HL-60/S4 treated with retinoic acid at 250 ng/mL for 4 days and 3 days (cell line): ENCODE results near the gene TRIM69.
"Not testable (repeated sequence)": the region's sequence is repeated elsewhere in the genome, so short reads cannot be mapped to it uniquely, and the experiment has no call there.

ENCODE experiments used
- in situ Hi-C: fragments of 300-500 bp; cut with MboI; formaldehyde crosslinking; loops from 2 replicates; pipeline ENCODE4 v1.7.0; 2022; ENCODE audit warnings: low sequenced_read_pairs

Gene TRIM69

DNA sequence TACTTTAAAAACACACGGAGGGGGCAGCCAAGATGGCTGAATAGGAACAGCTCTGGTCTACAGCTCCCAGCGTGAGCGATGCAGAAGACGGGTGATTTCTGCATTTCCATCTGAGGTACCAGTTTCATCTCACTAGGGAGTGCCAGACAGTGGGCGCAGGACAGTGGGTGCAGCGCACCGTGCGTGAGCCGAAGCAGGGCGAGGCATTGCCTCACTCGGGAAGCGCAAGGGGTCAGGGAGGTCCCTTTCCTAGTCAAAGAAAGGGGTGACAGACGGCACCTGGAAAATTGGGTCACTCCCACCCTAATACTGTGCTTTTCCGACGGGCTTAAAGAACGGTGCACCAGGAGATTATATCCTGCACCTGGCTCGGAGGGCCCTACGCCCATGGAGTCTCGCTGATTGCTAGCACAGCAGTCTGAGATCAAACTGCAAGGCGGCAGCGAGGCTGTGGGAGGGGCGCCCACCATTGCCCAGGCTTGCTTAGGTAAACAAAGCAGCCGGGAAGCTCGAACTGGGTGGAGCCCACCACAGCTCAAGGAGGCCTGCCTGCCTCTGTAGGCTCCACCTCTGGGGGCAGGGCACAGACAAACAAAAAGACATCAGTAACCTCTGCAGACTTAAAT, 3.0 kb downstream of the TRIM69 start:
- in situ Hi-C loops = not testable (repeated sequence)

GRCh38 chr15:44743454-44743853, 7.1 kb downstream of the TRIM69 start:
- in situ Hi-C loops = not testable (repeated sequence)

- in situ Hi-C loops = no loop called here
Measured at GRCh38 chr15:44753345-44753744, 17.0 kb downstream of the TRIM69 start.

- in situ Hi-C loops = no loop called here
Measured at GRCh38 chr15:44763187-44763586, 26.9 kb downstream of the TRIM69 start.

DNA sequence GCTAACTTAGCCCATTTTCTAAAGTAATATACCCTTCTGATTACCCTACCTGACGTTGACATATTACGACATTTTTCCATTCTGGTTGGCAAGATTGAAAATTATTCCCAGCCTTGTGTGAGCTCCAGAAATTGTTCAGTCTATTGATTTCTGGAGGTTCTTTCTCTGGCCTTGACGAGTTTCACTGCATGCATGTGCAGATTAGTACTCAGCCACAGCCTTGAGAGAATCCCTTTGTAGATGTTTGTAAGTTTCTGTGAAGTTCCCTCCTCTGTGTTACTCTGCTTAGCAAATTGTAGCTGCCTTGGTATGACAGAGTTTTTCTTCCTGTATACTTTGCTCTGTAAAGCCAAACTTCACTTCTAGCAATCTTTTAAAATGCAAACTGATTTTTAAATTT, 27.5 kb downstream of the TRIM69 start:
- in situ Hi-C loops = no loop called here

GRCh38 chr15:44765036-44765435, 28.7 kb downstream of the TRIM69 start:
- in situ Hi-C loops = no loop called here

DNA sequence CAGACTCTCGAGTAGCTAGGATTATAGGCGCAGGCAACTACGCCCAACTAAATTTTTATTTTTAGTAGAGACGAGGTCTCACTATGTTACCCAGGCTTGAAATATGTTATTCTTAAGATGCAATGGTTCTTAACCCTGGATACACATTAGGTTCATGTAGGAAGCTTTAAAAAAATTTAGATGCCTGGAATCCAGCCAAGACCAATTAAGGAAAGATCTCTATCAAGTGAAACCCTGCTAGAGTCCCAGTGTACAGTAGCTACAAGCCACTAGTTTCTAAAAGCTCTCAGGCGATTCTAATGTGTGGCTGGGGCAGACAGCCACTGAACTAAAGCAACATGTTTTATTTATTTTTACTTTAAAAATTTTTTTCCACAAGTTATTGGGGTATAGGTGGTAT, 33.2 kb downstream of the TRIM69 start:
- in situ Hi-C loops = no loop called here

- in situ Hi-C loops = not testable (repeated sequence)
Measured at GRCh38 chr15:44770715-44771114, 34.4 kb downstream of the TRIM69 start.

DNA sequence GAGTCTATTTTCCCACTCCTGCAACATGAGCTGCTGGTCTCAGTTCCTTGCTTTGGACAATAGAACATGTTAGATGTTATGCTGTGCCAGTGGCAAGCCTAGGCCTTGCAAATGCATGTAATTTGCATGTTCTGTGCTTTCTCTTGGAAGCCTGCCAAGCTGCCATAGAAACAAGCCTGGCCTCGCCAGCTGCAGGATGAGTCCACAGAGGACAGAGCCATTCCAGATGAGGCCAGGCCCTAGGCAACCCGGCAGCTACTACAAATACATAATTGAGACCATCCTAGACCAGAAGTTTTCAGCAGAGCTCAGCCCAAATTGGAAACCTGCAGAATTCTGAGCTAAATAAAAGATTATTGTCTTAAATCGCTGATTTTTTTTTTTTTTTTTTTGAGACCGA, 39.6 kb downstream of the TRIM69 start:
- in situ Hi-C loops = no loop called here

- in situ Hi-C loops = no loop called here
Measured at GRCh38 chr15:44779761-44780160, 43.4 kb downstream of the TRIM69 start.

DNA sequence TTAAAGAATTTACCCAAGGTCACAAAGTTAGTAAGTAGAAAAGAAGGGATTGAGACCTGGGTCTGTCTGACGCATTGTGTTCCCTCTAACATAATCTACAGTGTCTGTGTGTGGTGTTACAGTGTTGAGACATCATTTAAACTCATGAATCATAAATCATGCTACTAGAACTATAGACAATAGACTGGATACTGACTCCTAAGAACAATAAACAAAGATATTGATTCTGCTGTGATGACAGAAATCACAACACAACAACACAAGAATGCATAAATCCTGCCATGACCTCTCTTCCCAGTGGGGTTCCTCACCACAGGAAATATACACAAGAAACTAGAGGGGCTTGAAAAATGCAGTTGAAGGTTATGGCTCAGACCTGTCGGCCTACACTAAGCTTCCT, 44.3 kb downstream of the TRIM69 start:
- in situ Hi-C loops = no loop called here

GRCh38 chr15:44781128-44781810, 44.9 kb downstream of the TRIM69 start:
- in situ Hi-C loops = no loop called here

- in situ Hi-C loops = no loop called here
Measured at GRCh38 chr15:44782516-44782915, 46.2 kb downstream of the TRIM69 start.

- in situ Hi-C loops = not testable (repeated sequence)
Measured at GRCh38 chr15:44784918-44785274, 48.6 kb downstream of the TRIM69 start.

GRCh38 chr15:44788748-44789147, 52.4 kb downstream of the TRIM69 start:
- in situ Hi-C loops = no loop called here

DNA sequence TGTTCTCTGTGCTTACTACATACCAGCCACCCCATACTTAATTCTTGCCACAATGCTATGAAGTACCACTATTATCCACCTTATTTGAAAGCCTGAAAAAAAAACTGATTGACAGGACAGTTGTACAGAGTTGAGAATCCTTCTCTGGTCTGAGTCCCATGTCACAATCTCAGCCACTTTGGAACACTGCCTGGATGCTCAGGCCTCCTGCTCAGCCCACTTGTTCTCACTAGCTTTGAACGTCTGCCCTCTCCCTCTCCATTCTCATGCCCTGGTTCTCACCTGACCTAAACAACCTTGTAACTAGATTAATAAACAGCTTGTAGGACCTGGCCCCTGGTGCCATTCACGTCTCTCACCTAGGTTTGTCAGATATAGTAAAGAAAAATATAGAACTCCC, 53.9 kb downstream of the TRIM69 start:
- in situ Hi-C loops = no loop called here

DNA sequence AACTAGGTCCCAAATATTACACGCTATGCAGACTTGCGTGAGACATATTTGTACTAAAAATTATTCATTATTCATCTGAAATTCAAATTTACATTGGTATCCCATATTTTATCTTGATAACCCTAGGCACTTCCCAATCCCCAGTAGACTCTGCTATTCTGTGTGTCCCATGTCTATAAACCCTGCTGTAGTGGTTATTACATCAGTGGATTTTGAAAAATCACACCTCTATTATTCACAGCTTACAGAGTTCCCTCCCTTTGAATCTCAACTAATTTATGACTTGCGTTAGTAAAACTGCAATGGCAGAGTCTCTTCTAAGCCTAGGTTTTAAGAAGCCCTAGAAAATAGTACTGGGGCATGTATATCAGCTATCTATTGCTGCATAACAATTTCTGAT, 54.3 kb downstream of the TRIM69 start:
- in situ Hi-C loops = no loop called here

- in situ Hi-C loops = no loop called here
Measured at GRCh38 chr15:44792715-44793114, 56.4 kb downstream of the TRIM69 start.

GRCh38 chr15:44794072-44794471, 57.7 kb downstream of the TRIM69 start:
- in situ Hi-C loops = no loop called here

DNA sequence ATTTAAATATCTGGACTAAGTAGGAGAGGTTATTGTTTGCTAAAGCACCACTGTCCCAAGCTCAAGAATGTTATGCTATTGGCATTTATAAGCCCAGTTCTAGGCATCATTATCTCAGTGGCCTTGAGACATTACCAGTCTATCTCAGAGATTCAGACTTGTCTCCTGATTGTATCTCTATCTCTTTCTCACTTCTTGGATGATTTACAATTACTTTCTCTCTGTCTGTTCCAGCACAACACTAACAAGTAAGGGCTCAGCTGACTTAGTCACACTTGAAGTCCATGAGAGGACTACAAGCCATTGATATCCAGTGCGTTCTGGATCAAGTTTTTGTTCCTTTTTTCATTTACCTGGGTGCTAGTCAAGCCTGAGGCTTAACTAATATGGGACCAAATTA, 60.2 kb downstream of the TRIM69 start:
- in situ Hi-C loops = no loop called here

GRCh38 chr15:44798826-44799225, 62.5 kb downstream of the TRIM69 start:
- in situ Hi-C loops = no loop called here

DNA sequence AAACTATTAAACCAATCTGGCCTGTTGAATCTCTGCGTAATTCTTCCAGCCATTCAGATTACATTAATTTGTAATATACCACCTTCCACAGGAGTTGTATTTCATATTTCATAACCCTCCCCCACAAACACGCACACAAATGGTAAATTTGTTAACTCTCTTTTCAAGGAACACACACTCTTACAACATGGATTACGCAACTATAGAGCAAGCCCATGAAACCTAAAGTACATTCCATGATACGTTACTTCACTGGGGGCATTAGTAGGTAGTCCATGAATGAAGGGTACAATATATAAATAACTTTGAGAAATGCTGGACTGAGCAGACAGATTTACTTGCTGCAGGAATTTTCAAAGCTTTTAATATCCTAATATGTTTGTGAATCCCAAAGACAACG, 65.0 kb downstream of the TRIM69 start:
- in situ Hi-C loops = no loop called here

- in situ Hi-C loops = no loop called here
Measured at GRCh38 chr15:44801797-44802196, 65.5 kb downstream of the TRIM69 start.
